Activated CD8-positive, alpha-beta memory T cell treated with anti-CD3 and anti-CD28 coated beads for 48 hours (primary cell): ENCODE results near the gene NRXN3.
"Not testable (repeated sequence)": the region's sequence is repeated elsewhere in the genome, so short reads cannot be mapped to it uniquely, and the experiment has no call there.

ENCODE experiments used
- DNase-seq, 3 experiments: peaks; one replicate each; pipeline ENCODE4 v3.0.0-alpha.2; 2020; ENCODE audit warnings: low read depth in 2 of 3, low spot score in 2 of 3

NRXN3 gene

GRCh38 chr14:78982551-78982950 lies 812.4 kb downstream of the NRXN3 start:
- no peak for DNase-seq

GRCh38 chr14:78983126-78983525 lies 813.0 kb downstream of the NRXN3 start:
- no peak for DNase-seq

DNA sequence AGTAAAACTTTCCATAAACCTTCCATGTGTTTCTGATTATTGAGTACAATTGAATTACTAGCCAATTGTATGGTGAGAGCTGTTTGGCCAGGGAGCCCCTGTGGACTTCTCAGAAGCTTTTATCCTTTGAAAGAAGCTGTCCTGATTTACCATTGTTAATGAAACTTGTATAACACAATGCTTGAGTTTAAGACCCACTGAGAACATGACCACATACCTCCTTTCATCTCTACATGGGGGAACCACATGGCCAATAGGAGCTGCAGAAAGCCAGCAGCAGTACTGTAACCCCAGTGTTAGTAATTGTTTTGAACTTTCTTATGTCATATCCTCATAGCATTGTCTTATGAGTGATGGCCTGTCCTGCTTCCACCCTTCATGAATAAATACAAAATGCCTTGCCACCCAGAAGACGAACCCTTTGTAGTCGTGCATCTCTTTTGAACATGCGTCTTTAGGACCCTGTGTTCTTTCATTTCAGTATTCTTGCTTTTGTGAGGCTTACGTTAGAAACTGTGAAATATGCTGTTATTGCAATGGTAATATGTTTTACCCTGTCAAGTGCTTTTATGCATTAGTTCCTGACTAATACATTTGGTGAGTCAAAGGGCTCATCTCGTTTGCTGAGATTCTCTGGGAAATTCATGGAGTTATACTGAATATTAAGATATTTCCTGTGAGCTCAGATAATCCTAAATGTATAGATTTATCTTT lies 815.7 kb downstream of the NRXN3 start:
- no peak for DNase-seq

- no peak for DNase-seq
Observed at GRCh38 chr14:78986989-78987388, 816.8 kb downstream of the NRXN3 start.

DNA sequence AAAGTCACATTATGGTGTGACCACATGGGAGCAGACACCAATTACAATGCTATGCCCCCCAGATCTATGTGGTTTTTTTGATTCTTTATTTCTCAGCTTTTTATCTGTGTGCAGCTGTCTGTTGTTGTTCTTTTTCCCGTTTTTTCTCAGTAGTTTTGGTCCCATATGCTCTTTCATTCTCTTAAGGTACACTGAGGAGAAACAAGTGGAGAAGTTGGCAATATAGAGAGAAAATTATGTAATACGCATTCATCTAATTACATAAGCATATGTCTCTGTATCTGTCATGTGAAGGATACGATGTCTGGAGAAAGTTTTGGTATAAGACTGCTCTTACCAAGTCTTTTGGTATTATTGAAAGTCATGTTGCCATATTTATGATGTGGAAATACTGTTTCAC lies 819.0 kb downstream of the NRXN3 start:
- DNase-seq, result no peak

DNA sequence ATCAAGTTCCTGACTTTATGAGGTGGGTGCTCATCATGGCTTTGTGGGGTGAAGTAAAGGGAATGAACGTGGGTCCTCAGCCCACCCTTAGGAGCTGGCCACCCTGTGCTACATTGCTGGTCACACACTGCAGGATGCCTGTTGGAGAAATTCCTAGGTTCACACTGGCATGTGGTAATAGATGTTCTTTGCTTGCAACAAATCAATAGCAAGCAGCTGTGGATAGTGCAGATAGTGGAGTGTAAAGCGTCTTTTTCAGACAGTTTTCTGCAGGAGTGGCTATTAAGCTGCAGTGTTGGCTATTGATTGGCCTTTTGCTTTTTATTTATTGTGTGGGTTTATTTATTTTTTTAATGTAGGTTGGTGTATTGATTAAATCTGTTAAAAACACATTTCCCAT lies 822.7 kb downstream of the NRXN3 start:
- no peak for DNase-seq

GRCh38 chr14:78997811-78998210 lies 827.6 kb downstream of the NRXN3 start:
- no peak for DNase-seq

DNA sequence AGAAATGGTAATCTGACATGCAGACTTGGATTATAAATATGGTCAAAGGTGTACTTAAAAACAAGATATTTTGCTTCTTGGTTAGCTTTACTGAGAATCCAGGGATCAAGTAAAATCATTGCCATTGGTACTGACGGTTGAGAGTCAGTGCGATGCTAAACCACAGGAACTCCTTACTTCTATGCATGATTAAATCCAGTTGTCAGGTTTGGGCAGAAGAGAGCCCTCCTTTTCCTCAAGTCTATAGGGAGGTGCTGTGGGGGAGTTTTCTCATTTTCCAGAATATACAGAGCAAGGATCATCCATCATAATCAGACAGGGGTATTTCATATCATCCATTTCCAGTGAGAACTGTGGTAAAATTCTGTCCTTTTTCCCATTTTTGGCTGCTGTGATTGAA lies 839.1 kb downstream of the NRXN3 start:
- no peak for DNase-seq

GRCh38 chr14:79011091-79011919 lies 841.1 kb downstream of the NRXN3 start:
- DNase-seq, result no peak

- no peak for DNase-seq
Observed at GRCh38 chr14:79011920-79012204, 841.7 kb downstream of the NRXN3 start.

- no peak for DNase-seq
Observed at GRCh38 chr14:79016828-79017505, 846.8 kb downstream of the NRXN3 start.

- no peak for DNase-seq
Observed at GRCh38 chr14:79017561-79017960, 847.4 kb downstream of the NRXN3 start.

- DNase-seq, result no peak
Observed at GRCh38 chr14:79018836-79019235, 848.7 kb downstream of the NRXN3 start.

GRCh38 chr14:79019898-79020297 lies 849.7 kb downstream of the NRXN3 start:
- DNase-seq, result not testable (repeated sequence)

GRCh38 chr14:79021766-79022165 lies 851.6 kb downstream of the NRXN3 start:
- no peak for DNase-seq

DNA sequence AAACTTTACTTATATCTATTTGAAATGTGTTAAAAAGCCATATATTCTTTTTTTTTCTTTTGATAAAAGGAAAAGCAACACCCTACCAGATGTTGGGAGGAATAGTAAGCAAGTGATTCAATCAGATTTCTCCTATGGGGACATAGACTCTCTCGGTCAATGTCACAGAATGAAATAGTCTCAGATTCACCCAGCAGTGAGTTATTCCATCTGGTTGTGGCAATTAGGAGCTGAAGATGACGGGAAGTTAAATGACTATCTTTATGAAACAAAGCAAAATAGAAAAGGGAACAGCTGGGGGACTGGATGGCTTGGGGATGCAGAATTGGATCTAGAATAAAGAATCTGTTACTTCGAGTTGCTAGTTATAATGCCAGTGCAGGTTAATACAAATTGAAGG lies 857.0 kb downstream of the NRXN3 start:
- no peak for DNase-seq

DNA sequence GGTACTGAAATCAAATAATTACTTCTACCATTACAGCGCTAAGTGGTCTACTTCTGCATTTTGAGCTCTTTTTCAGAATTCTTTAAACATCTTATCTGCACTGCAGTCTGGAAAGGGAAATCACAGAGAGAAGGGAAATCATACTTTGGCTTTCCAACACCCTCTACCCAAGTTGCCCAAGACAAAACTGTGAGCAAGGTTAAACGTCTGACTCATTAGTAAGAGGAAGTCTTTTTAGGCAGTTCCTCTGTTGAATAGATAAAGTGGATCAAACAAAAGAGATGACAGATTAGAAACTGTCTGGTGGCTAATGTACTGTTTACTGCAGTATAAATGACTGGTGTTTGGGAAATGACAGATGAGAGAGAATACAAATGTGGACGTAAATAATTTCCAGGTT lies 858.1 kb downstream of the NRXN3 start:
- no peak for DNase-seq

DNA sequence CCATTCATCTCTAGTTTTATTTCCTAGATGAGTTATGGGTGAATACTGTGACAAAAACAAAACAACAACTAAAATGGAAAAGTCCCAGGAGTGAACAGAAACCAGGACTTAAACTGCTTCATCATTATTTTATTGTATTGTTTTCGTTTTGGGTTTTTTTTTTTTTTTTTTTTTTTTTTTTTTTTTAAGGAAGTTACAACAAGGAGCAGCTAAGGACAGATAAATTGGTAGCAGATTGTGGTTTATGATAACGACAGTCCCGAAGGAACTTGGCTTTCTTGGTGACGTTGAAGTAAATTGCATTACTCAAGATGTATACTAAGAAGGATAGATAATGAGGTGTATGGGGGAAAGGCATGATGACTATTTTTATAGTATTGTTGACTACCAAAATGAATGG lies 866.3 kb downstream of the NRXN3 start:
- no peak for DNase-seq

GRCh38 chr14:79037106-79037505 lies 866.9 kb downstream of the NRXN3 start:
- DNase-seq, result no peak

GRCh38 chr14:79037593-79037992 lies 867.4 kb downstream of the NRXN3 start:
- no peak for DNase-seq

GRCh38 chr14:79040790-79041189 lies 870.6 kb downstream of the NRXN3 start:
- DNase-seq, result no peak

DNA sequence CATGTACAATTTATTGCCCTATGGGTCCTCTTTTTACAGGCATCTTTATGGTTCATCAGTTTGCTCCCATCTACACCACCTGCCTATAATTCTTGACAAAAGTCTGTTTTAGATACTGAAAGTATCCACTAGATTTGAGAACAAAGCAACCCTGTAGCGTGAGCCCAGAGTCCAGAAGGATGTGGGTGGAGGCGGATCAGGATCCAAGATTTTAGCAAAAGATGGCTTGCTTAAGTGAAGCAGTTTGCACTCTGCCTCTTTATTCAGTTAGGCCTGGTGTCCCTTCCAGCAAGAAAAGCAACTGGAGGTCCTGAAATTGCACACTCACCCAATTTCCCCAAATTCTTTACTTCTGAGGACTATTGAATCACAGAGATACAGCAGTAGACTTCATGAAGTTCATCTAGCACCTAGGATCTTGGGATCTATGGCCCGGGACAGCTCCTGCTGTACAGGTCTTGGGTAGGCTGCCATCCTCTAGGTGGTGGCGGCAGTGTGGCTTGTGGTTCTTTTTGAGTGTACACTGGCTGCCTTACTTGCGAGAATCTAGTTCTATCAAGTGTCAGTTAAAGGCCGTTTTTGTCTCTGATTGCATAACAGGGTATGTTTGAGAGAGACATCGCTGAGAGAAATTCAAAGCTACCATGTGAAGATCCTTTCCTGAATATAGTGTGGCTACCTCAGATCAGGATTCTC lies 873.2 kb downstream of the NRXN3 start:
- DNase-seq, result no peak
